Liver (tissue), 9 donors: Measurements from ENCODE around the gene ADGRV1. TPM values are rescaled to one million over a fixed set of nuclear protein-coding genes. Genes with fewer than 3 reads are reported as not detected.

Source experiments
- DNase-seq: peaks from one replicate; pipeline ENCODE4 v3.0.0-alpha.2; 2017; ENCODE audit warnings: low spot score
- H3K27ac ChIP-seq, 2 donors: one replicate each; pipeline ENCODE4 v1.7.0; 2013; ENCODE audit warnings: inconsistent platforms in 2 of 2, low read length in 2 of 2, control low read depth in 1 of 2, low read depth in 1 of 2, mild to moderate bottlenecking in 1 of 2
- H3K27me3 ChIP-seq, 4 donors: one replicate each; pipeline versions ENCODE4 v1.6.1 to v1.7.0; 2013; ENCODE audit warnings: low read length in 3 of 4, inconsistent platforms in 1 of 4, mild to moderate bottlenecking in 1 of 4, moderate library complexity in 1 of 4; ENCODE audit not compliant: control insufficient read depth in 4 of 4, insufficient read depth in 4 of 4
- H3K36me3 ChIP-seq, 4 donors: one replicate each; pipeline versions ENCODE4 v1.6.1 to v1.7.0; 2013; ENCODE audit warnings: low read length in 3 of 4, mild to moderate bottlenecking in 3 of 4, low read depth in 1 of 4, moderate library complexity in 1 of 4; ENCODE audit not compliant: control insufficient read depth in 4 of 4, insufficient read depth in 3 of 4
- H3K4me1 ChIP-seq, 4 donors: one replicate each; pipeline versions ENCODE4 v1.6.1 to v1.7.0; 2013; ENCODE audit warnings: low read length in 3 of 4, mild to moderate bottlenecking in 3 of 4, moderate library complexity in 1 of 4; ENCODE audit not compliant: control insufficient read depth in 4 of 4, insufficient read depth in 4 of 4
- H3K4me3 ChIP-seq, 3 donors: one replicate each; pipeline versions ENCODE4 v1.6.1 to v1.7.0; 2013; ENCODE audit warnings: low read length in 3 of 3, control low read depth in 1 of 3, low read depth in 1 of 3, mild to moderate bottlenecking in 1 of 3
- H3K9ac ChIP-seq, 2 donors: one replicate each; pipeline ENCODE4 v1.7.0; 2013; ENCODE audit warnings: low read length in 2 of 2, mild to moderate bottlenecking in 2 of 2, moderate library complexity in 2 of 2, control low read depth in 1 of 2, low read depth in 1 of 2
- H3K9me3 ChIP-seq, 4 donors: one replicate each; pipeline versions ENCODE4 v1.6.1 to v1.7.0; 2013; ENCODE audit warnings: low read length in 3 of 4; ENCODE audit not compliant: control insufficient read depth in 4 of 4
- CTCF ChIP-seq: fragments of 150-350 bp; IDR thresholded peaks from 2 replicates; pipeline ENCODE4 v1.5.1; 2017; ENCODE audit warnings: improper control_type of control experiment, low read depth, low read length; ENCODE audit not compliant: missing input control
- EGR1 ChIP-seq, 2 donors: IDR thresholded peaks; 2 replicates each; pipeline ENCODE4 v1.6.1; 2016 to 2018; ENCODE audit warnings: antibody characterized with exemption in 2 of 2, low read depth in 2 of 2
- FOXA1 ChIP-seq: IDR thresholded peaks from 2 replicates; pipeline ENCODE4 v1.6.1; 2016; ENCODE audit warnings: antibody characterized with exemption
- FOXA2 ChIP-seq: IDR thresholded peaks from 2 replicates; pipeline ENCODE4 v1.6.1; 2016; ENCODE audit warnings: antibody characterized with exemption
- GABPA ChIP-seq, 2 donors: IDR thresholded peaks in 1 of 2; conservative IDR thresholded peaks in 1 of 2; 2 replicates each; pipeline ENCODE4 v1.6.1; 2016; ENCODE audit warnings: antibody characterized with exemption in 2 of 2, mild to moderate bottlenecking in 1 of 2, moderate library complexity in 1 of 2
- HNF4A ChIP-seq, 2 donors: conservative IDR thresholded peaks; 2 replicates each; pipeline ENCODE4 v1.6.1; 2016; ENCODE audit warnings: antibody characterized with exemption in 2 of 2, mild to moderate bottlenecking in 2 of 2
- HNF4G ChIP-seq: IDR thresholded peaks from 2 replicates; pipeline ENCODE4 v1.6.1; 2016; ENCODE audit warnings: antibody characterized with exemption
- JUND ChIP-seq, 2 donors: IDR thresholded peaks; 2 replicates each; pipeline ENCODE4 v1.6.1; 2016; ENCODE audit warnings: antibody characterized with exemption in 2 of 2
- NR2F2 ChIP-seq: IDR thresholded peaks from 2 replicates; pipeline ENCODE4 v1.6.1; 2016; ENCODE audit warnings: antibody characterized with exemption
- RAD21 ChIP-seq, 2 donors: IDR thresholded peaks; 2 replicates each; pipeline ENCODE4 v1.6.1; 2016; ENCODE audit warnings: antibody characterized with exemption in 2 of 2, mild to moderate bottlenecking in 2 of 2
- RXRA ChIP-seq, 2 donors: IDR thresholded peaks; 2 replicates each; pipeline ENCODE4 v1.6.1; 2017 to 2018; ENCODE audit warnings: antibody characterized with exemption in 2 of 2, mild to moderate bottlenecking in 1 of 2
- SP1 ChIP-seq: IDR thresholded peaks from 2 replicates; pipeline ENCODE4 v1.6.1; 2018; ENCODE audit warnings: antibody characterized with exemption, mild to moderate bottlenecking
- TAF1 ChIP-seq: conservative IDR thresholded peaks from 2 replicates; pipeline ENCODE4 v1.6.1; 2016; ENCODE audit warnings: antibody characterized with exemption, mild to moderate bottlenecking
- YY1 ChIP-seq: IDR thresholded peaks from 2 replicates; pipeline ENCODE4 v1.6.1; 2016; ENCODE audit warnings: antibody characterized with exemption, mild to moderate bottlenecking
- ZBTB33 ChIP-seq: IDR thresholded peaks from 2 replicates; pipeline ENCODE4 v1.6.1; 2016; ENCODE audit warnings: antibody characterized with exemption
- WGBS: extraction: QIAGEN DNeasy Blood & Tissue Kit; methylation state at CpG from one replicate; pipeline ENCODE4 v1.1.7; 2013; 5-methylcytosine and 5-hydroxymethylcytosine counted together
- polyA plus RNA-seq, 2 donors: library from polyadenylated mRNA; stranded (reverse) in 1 of 2; unstranded in 1 of 2; fragments of 200-250 nt in 1 of 2; fragments of >200 nt in 1 of 2; fragmentation: Nextera tagmentation in 1 of 2; extraction: Ambion mirVana in 1 of 2; gene quantifications; one replicate each; pipeline versions ENCODE4 v1.2.1 to v1.2.3, GENCODE V29; 2013 to 2015
- total RNA-seq, 2 donors: library from RNA; depleted of rRNA; stranded (reverse); fragments of >200 nt; gene quantifications; one replicate each; pipeline ENCODE4 v1.2.3, GENCODE V29; 2014
- TF ChIP-seq, protein P1 (sequence below): IDR thresholded peaks from 2 replicates; pipeline ENCODE4 v1.6.1; 2016; ENCODE audit warnings: antibody characterized with exemption
- TF ChIP-seq, protein P2 (sequence below): IDR thresholded peaks from 2 replicates; pipeline ENCODE4 v1.6.1; 2016; ENCODE audit warnings: antibody characterized with exemption, mild to moderate bottlenecking
- TF ChIP-seq, protein P3 (sequence below): IDR thresholded peaks from 2 replicates; pipeline ENCODE4 v1.6.1; 2016; ENCODE audit warnings: antibody characterized with exemption
- donor health status: healthy.
- donor health status: healthy.
- donor health status: healthy.
- donor health status: healthy.
- donor health status: healthy.

The ADGRV1 gene
- total and polyA plus RNA-seq, 4 donors = 5.1 to 15.5 (median 9.6) TPM

DNA sequence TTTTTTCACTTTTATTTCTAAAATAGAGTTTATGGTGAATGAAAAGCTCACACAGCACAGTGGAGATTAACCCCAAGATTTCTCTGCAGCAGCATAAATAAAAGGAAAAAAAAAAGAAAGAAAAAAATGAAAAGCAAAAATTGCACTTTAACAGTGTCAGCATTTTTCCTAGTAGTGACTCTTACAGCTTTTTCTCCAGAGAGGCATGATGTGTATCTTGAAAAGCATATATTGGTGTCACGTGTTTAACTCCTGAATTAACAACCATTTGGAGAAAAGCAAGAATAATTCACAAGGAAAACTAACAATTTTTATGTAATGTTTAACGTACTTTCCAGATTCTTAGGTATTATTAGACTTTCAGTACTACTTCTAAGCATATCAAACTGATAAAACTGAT is 67.9 kb downstream of the ADGRV1 start:
- Histone ChIP-seq H3K4me3 (no peak overlapping the region), H3K27ac (no peak overlapping the region), H3K4me1 (no peaks in the 10 kb centered on the region), H3K9ac (no peak overlapping the region), H3K27me3 (peaks cover 0 to 10% (median 0%) of the 10 kb centered on the region in 4 donors), H3K36me3 (no peaks in the 10 kb centered on the region), H3K9me3 (no peaks in the 10 kb centered on the region)
- no peak for DNase-seq
- WGBS = 59% methylated on average over 2 of the region's 2 CpGs
- TF ChIP-seq HNF4A (conservative IDR thresholded peaks at IDR 0.05) = no peak
- TF ChIP-seq FOXA1 = no peak
- no peak for TF ChIP-seq TAF1
- no peak for TF ChIP-seq GABPA (IDR thresholded peaks at IDR 0.05 in 1 of 2, conservative IDR thresholded peaks at IDR 0.05 in 1 of 2)
- no peak for TF ChIP-seq YY1
- no peak for TF ChIP-seq SP1
- no peak for TF ChIP-seq RAD21 (IDR thresholded peaks at IDR 0.05)
- no peak for TF ChIP-seq NR2F2
- TF ChIP-seq, protein P1, sequence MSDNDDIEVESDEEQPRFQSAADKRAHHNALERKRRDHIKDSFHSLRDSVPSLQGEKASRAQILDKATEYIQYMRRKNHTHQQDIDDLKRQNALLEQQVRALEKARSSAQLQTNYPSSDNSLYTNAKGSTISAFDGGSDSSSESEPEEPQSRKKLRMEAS = no peak
- TF ChIP-seq, protein P2, sequence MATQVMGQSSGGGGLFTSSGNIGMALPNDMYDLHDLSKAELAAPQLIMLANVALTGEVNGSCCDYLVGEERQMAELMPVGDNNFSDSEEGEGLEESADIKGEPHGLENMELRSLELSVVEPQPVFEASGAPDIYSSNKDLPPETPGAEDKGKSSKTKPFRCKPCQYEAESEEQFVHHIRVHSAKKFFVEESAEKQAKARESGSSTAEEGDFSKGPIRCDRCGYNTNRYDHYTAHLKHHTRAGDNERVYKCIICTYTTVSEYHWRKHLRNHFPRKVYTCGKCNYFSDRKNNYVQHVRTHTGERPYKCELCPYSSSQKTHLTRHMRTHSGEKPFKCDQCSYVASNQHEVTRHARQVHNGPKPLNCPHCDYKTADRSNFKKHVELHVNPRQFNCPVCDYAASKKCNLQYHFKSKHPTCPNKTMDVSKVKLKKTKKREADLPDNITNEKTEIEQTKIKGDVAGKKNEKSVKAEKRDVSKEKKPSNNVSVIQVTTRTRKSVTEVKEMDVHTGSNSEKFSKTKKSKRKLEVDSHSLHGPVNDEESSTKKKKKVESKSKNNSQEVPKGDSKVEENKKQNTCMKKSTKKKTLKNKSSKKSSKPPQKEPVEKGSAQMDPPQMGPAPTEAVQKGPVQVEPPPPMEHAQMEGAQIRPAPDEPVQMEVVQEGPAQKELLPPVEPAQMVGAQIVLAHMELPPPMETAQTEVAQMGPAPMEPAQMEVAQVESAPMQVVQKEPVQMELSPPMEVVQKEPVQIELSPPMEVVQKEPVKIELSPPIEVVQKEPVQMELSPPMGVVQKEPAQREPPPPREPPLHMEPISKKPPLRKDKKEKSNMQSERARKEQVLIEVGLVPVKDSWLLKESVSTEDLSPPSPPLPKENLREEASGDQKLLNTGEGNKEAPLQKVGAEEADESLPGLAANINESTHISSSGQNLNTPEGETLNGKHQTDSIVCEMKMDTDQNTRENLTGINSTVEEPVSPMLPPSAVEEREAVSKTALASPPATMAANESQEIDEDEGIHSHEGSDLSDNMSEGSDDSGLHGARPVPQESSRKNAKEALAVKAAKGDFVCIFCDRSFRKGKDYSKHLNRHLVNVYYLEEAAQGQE = no peak
- no peak for TF ChIP-seq EGR1 (IDR thresholded peaks at IDR 0.05; ENCODE audit: low read depth in 2 of 2)

DNA sequence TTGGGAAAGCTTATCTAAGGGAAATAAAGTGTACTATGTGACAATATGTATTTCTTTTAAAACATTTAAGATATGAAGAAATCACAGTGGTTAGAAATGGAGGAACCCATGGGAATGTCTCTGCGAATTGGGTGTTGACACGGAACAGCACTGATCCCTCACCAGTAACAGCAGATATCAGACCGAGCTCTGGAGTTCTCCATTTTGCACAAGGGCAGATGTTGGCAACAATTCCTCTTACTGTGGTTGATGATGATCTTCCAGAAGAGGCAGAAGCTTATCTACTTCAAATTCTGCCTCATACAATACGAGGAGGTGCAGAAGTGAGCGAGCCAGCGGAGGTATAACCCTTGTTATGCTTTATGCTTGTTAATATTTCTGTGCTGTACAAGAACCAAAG is 69.9 kb downstream of the ADGRV1 start:
- Histone ChIP-seq H3K9ac (no peak overlapping the region), H3K36me3 (no peaks in the 10 kb centered on the region), H3K4me1 (no peaks in the 10 kb centered on the region), H3K9me3 (no peaks in the 10 kb centered on the region), H3K27me3 (peaks cover 0 to 4% (median 0%) of the 10 kb centered on the region in 4 donors), H3K4me3 (no peak overlapping the region), H3K27ac (no peak overlapping the region)
- 87% methylated on average over 6 of the region's 6 CpGs for WGBS
- DNase-seq = no peak
- TF ChIP-seq GABPA (IDR thresholded peaks at IDR 0.05 in 1 of 2, conservative IDR thresholded peaks at IDR 0.05 in 1 of 2) (no peak), FOXA2 (no peak), JUND (IDR thresholded peaks at IDR 0.05) (no peak), RXRA (IDR thresholded peaks at IDR 0.05) (no peak), ZBTB33 (no peak), HNF4A (conservative IDR thresholded peaks at IDR 0.05) (no peak), TAF1 (no peak), FOXA1 (no peak), EGR1 (IDR thresholded peaks at IDR 0.05; ENCODE audit: low read depth in 2 of 2) (no peak), SP1 (no peak), NR2F2 (no peak), RAD21 (IDR thresholded peaks at IDR 0.05) (no peak), CTCF (no peak), HNF4G (no peak), YY1 (no peak)
- TF ChIP-seq, protein P2 = no peak
- TF ChIP-seq, protein P1 = no peak
- TF ChIP-seq, protein P3, sequence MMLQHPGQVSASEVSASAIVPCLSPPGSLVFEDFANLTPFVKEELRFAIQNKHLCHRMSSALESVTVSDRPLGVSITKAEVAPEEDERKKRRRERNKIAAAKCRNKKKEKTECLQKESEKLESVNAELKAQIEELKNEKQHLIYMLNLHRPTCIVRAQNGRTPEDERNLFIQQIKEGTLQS = no peak
